OCI-LY7 (cell line): ENCODE results near the gene GGN.

Experiments used
- CTCF ChIP-seq: fragments of 200-600 bp; sonication (generic); conservative IDR thresholded peaks from 2 replicates; pipeline ENCODE4 v1.5.1; 2014; ENCODE audit warnings: mild to moderate bottlenecking, antibody characterized with exemption, low read length, moderate library complexity, mixed read lengths
- EZH2phosphoT487 ChIP-seq: fragments of 200-600 bp; sonication (generic); IDR thresholded peaks from 2 replicates; pipeline ENCODE4 v1.6.1; 2018; ENCODE audit warnings: low read depth, borderline replicate concordance, mild to moderate bottlenecking, mixed run types, antibody characterized with exemption, low read length, moderate library complexity, mixed read lengths

- TF ChIP-seq CTCF (no peak), EZH2phosphoT487 (no peak)
Measured at GRCh38 chr19:38389957-38390924, 2.4 kb upstream of the GGN start.
